Hepatocyte (in vitro differentiated cells): ENCODE results near the gene IGLL5. TPM values are rescaled to one million over a fixed set of nuclear protein-coding genes. Genes with fewer than 3 reads are reported as not detected.

Source experiments
- DNase-seq: peaks from one replicate; pipeline ENCODE4 v3.0.0-alpha.2; 2016; ENCODE audit warnings: low spot score
- H2AFZ ChIP-seq: fragments of 200-600 bp; sonication (generic); 2 replicates; pipeline ENCODE4 v1.6.0; 2016; ENCODE audit warnings: antibody characterized with exemption, mild to moderate bottlenecking
- H3K27ac ChIP-seq: fragments of 200-600 bp; sonication (generic); 2 replicates; pipeline ENCODE4 v1.5.1; 2016; ENCODE audit warnings: mild to moderate bottlenecking
- H3K27me3 ChIP-seq: fragments of 200-600 bp; sonication (generic); 2 replicates; pipeline ENCODE4 v1.6.1; 2016
- H3K36me3 ChIP-seq: fragments of 200-600 bp; sonication (generic); replicated peaks from 2 replicates; pipeline ENCODE4 v1.5.1; 2016; ENCODE audit warnings: low read depth; ENCODE audit not compliant: insufficient read depth
- H3K4me1 ChIP-seq: fragments of 200-600 bp; sonication (generic); 2 replicates; pipeline ENCODE4 v1.5.1; 2016; ENCODE audit warnings: mild to moderate bottlenecking, moderate library complexity; ENCODE audit not compliant: insufficient read depth
- H3K4me2 ChIP-seq: fragments of 200-600 bp; sonication (generic); 2 replicates; pipeline ENCODE4 v1.6.0; 2016
- H3K4me3 ChIP-seq: fragments of 200-600 bp; sonication (generic); 2 replicates; pipeline ENCODE4 v1.5.1; 2016; ENCODE audit warnings: mild to moderate bottlenecking
- H3K79me2 ChIP-seq: fragments of 200-600 bp; sonication (generic); 2 replicates; pipeline ENCODE4 v1.6.0; 2017; ENCODE audit warnings: mild to moderate bottlenecking
- H3K9me2 ChIP-seq: fragments of 200-600 bp; sonication (generic); replicated peaks from 2 replicates; pipeline ENCODE4 v1.6.0; 2017; ENCODE audit warnings: mild to moderate bottlenecking; ENCODE audit not compliant: insufficient read depth
- H3K9me3 ChIP-seq: fragments of 200-600 bp; sonication (generic); 2 replicates; pipeline ENCODE4 v1.5.1; 2016; ENCODE audit warnings: low read depth, mild to moderate bottlenecking
- H4K20me1 ChIP-seq: fragments of 200-600 bp; sonication (generic); 2 replicates; pipeline ENCODE4 v1.6.0; 2016; ENCODE audit warnings: mild to moderate bottlenecking; ENCODE audit not compliant: insufficient read depth, poor library complexity, severe bottlenecking
- EZH2 ChIP-seq: fragments of 200-600 bp; sonication (generic); IDR thresholded peaks from 2 replicates; pipeline ENCODE4 v1.6.1; 2016; ENCODE audit warnings: antibody characterized with exemption, mild to moderate bottlenecking, borderline replicate concordance
- EZH2phosphoT487 ChIP-seq: fragments of 200-600 bp; sonication (generic); IDR thresholded peaks from one replicate; pipeline ENCODE4 v1.6.1; 2018; ENCODE audit warnings: antibody characterized with exemption, mild to moderate bottlenecking, low read depth, moderate library complexity; ENCODE audit not compliant: unreplicated experiment, severe bottlenecking
- WGBS: methylation state at CpG from one replicate; pipeline ENCODE4 v1.1.6; 2016; ENCODE audit warnings: low lambda C conversion rate; ENCODE audit errors: missing lambda C conversion rate; 5-methylcytosine and 5-hydroxymethylcytosine counted together
- polyA plus RNA-seq: library from polyadenylated mRNA; unstranded; fragments of >200 nt; fragmentation: Nextera tagmentation; extraction: Ambion mirVana; gene quantifications from 2 replicates; pipeline ENCODE4 v1.2.1, GENCODE V29; 2016
- total RNA-seq: library from RNA; depleted of rRNA; stranded (reverse); fragments of >200 nt; gene quantifications from 2 replicates; pipeline ENCODE4 v1.2.3, GENCODE V29; 2014
- TF ChIP-seq, protein P1 (sequence below): fragments of 200-600 bp; sonication (generic); IDR thresholded peaks from 2 replicates; pipeline ENCODE4 v1.5.1; 2016; ENCODE audit warnings: antibody characterized with exemption, mild to moderate bottlenecking; ENCODE audit not compliant: poor library complexity

IGLL5 gene
- total and polyA plus RNA-seq, 2 experiments from 2014 or later: not detected

DNA sequence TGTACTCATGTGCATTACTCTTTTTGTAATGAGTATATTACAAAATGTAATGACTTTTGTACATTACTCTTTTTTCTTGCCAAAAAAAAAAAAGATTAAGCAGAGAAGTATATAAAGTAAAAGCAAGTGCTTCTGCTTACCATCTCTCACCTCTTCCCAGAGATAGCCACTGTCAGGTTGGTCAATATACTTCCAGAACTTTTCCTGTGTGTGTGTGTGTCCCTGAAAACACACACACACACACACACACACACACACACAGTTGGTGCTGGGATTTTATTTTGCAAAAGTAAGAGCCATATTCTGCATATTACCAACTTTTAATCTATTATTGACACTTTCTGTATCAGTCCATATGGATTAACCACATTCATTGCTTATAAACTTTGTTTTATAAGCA is 2.5 kb downstream of the IGLL5 start:
- Histone ChIP-seq H3K27me3 (peaks cover 4% of the 10 kb centered on the region), H3K4me1 (no peaks in the 10 kb centered on the region), H3K9me3 (no peaks in the 10 kb centered on the region), H3K4me2 (no peak overlapping the region), H2AFZ (no peak overlapping the region), H3K36me3 (no peaks in the 10 kb centered on the region), H3K4me3 (no peak overlapping the region), H4K20me1 (no peaks in the 10 kb centered on the region), H3K27ac (no peak overlapping the region), H3K79me2 (no peaks in the 10 kb centered on the region), H3K9me2 (no peaks in the 10 kb centered on the region)
- DNase-seq: no peak
- TF ChIP-seq, protein P1, sequence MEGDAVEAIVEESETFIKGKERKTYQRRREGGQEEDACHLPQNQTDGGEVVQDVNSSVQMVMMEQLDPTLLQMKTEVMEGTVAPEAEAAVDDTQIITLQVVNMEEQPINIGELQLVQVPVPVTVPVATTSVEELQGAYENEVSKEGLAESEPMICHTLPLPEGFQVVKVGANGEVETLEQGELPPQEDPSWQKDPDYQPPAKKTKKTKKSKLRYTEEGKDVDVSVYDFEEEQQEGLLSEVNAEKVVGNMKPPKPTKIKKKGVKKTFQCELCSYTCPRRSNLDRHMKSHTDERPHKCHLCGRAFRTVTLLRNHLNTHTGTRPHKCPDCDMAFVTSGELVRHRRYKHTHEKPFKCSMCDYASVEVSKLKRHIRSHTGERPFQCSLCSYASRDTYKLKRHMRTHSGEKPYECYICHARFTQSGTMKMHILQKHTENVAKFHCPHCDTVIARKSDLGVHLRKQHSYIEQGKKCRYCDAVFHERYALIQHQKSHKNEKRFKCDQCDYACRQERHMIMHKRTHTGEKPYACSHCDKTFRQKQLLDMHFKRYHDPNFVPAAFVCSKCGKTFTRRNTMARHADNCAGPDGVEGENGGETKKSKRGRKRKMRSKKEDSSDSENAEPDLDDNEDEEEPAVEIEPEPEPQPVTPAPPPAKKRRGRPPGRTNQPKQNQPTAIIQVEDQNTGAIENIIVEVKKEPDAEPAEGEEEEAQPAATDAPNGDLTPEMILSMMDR: no peak
- no peak for TF ChIP-seq EZH2phosphoT487
- no peak for TF ChIP-seq EZH2

DNA sequence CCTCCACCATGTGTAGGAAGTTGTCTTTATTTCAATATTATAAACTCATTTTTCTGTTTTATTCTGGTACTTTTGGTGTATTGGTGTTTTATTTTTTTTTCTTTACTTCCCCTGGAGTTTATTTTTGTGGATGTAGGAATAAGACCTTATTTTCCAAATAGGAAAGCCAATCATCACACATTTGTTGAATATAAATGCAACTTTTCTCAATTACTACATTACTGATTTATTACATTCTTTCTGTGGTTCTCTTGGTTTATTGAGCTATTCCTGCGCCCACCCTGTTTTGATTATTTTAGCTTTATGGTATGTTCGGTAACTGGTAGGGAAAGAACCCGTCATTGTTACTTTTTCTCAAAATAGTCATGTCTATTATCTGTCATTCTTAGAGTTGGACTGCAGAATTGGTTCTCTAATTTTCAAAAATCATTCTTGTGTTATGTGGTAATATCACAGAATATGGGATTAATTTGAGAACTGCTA is 3.6 kb downstream of the IGLL5 start:
- TF ChIP-seq EZH2: no peak
- TF ChIP-seq EZH2phosphoT487: no peak
- TF ChIP-seq, protein P1: no peak
- Histone ChIP-seq H3K4me3 (no peak overlapping the region), H3K79me2 (no peaks in the 10 kb centered on the region), H3K4me2 (no peak overlapping the region), H3K4me1 (no peaks in the 10 kb centered on the region), H2AFZ (no peak overlapping the region), H4K20me1 (no peaks in the 10 kb centered on the region), H3K27me3 (peaks cover 7% of the 10 kb centered on the region), H3K9me3 (no peaks in the 10 kb centered on the region), H3K27ac (no peak overlapping the region), H3K9me2 (no peaks in the 10 kb centered on the region), H3K36me3 (no peaks in the 10 kb centered on the region)
- no peak for DNase-seq
- WGBS: 88% methylated on average over 3 of the region's 3 CpGs

DNA sequence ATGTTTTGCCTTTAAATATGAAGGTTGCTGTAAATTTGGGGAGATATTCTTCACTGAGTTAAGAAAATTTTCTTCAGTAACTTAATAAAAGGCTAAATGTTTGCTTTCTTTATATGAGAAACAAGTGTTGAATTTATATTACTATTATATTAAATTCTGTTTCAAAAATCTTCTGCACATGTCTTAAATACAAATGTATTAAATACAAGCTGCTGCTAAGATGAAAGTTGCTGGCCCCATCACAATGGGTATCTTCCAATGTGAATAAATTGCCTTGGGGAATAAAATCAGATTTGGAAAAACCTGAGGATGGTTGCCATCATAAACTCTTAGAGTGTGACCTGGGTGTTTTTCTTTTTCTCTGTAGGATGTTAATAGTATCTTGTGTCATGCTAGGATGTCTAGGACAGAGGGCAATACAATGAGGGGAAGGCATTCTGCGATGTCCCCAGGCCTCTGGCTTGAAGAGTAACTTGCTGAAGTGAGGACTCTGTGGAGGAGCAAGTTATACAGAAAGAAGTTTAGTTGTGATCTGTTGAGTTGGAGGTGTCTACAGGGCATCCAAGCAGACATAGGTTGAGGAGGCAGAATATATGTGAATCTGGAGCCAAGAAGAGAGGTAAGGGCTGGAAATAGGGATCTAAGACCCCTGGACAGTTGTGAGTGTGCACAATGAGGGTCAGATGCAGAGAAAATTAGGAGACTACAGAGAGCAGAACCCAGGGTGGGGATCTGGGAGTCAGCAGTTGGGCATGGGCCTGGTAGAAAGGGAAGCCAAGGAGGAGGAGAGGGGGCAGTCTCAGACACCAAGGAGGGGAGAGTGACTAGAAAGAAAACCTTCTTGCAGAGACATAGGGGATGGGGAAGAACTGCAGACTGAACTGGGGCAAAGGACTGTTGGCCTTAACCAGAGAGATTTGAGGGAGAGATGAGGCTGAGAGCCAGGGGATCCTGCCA is 4.8 kb downstream of the IGLL5 start:
- no peak overlapping the region for H2AFZ ChIP-seq
- H3K9me3 ChIP-seq: no peaks in the 10 kb centered on the region
- no peaks in the 10 kb centered on the region for H3K4me1 ChIP-seq
- H3K9me2 ChIP-seq: no peaks in the 10 kb centered on the region
- no peak overlapping the region for H3K4me3 ChIP-seq
- peaks cover 8% of the 10 kb centered on the region for H3K27me3 ChIP-seq
- H3K36me3 ChIP-seq: no peaks in the 10 kb centered on the region
- no peak for DNase-seq
- WGBS: 92% methylated on average over 1 of the region's 1 CpG
- H3K79me2 ChIP-seq: no peaks in the 10 kb centered on the region
- H3K27ac ChIP-seq: no peak overlapping the region
- TF ChIP-seq EZH2 (no peak), EZH2phosphoT487 (no peak)
- TF ChIP-seq, protein P1: no peak
- no peaks in the 10 kb centered on the region for H4K20me1 ChIP-seq
- no peak overlapping the region for H3K4me2 ChIP-seq
